DND-41 (cell line): Measurements from ENCODE around the gene SH2B3.

ENCODE experiments used
- CTCF ChIP-seq: IDR thresholded peaks from 2 replicates; pipeline ENCODE4 v1.5.1; 2012; ENCODE audit warnings: borderline replicate concordance, low read length, moderate library complexity, mild to moderate bottlenecking; ENCODE audit not compliant: poor library complexity, severe bottlenecking; ENCODE audit errors: extremely low read depth
- EZH2 ChIP-seq: IDR thresholded peaks from 3 replicates; pipeline ENCODE4 v1.6.1; 2012; ENCODE audit warnings: borderline replicate concordance, low read depth, mild to moderate bottlenecking, moderate library complexity, low read length, inconsistent platforms; ENCODE audit not compliant: severe bottlenecking

- TF ChIP-seq CTCF (no peak), EZH2 (no peak)
Measured at GRCh38 chr12:111454716-111455447, 49.2 kb downstream of the SH2B3 start.
